Muscle layer of duodenum (tissue), 2 donors: ENCODE results near the gene SORCS2.

Experiments used
- H3K27ac ChIP-seq: one replicate; pipeline ENCODE4 v1.7.0; 2013; ENCODE audit warnings: mild to moderate bottlenecking, low read length
- H3K27me3 ChIP-seq: one replicate; pipeline ENCODE4 v1.7.0; 2013; ENCODE audit warnings: low read depth, mild to moderate bottlenecking, control low read depth, low read length
- H3K36me3 ChIP-seq, 2 donors: one replicate each; pipeline ENCODE4 v1.7.0; 2013; ENCODE audit warnings: low read length in 2 of 2, control low read depth in 1 of 2, mild to moderate bottlenecking in 1 of 2; ENCODE audit not compliant: insufficient read depth in 2 of 2, control insufficient read depth in 1 of 2
- H3K4me1 ChIP-seq, 2 donors: one replicate each; pipeline ENCODE4 v1.7.0; 2013; ENCODE audit warnings: low read length in 2 of 2, mild to moderate bottlenecking in 2 of 2, control low read depth in 1 of 2, moderate library complexity in 1 of 2; ENCODE audit not compliant: insufficient read depth in 2 of 2, control insufficient read depth in 1 of 2
- H3K4me3 ChIP-seq, 2 donors: one replicate each; pipeline ENCODE4 v1.7.0; 2013; ENCODE audit warnings: low read length in 2 of 2, low read depth in 1 of 2, mild to moderate bottlenecking in 1 of 2
- H3K9me3 ChIP-seq, 2 donors: one replicate each; pipeline ENCODE4 v1.7.0; 2013; ENCODE audit warnings: low read length in 2 of 2, control low read depth in 1 of 2, mild to moderate bottlenecking in 1 of 2; ENCODE audit not compliant: control insufficient read depth in 1 of 2
- donor health status: healthy.

The SORCS2 gene

DNA sequence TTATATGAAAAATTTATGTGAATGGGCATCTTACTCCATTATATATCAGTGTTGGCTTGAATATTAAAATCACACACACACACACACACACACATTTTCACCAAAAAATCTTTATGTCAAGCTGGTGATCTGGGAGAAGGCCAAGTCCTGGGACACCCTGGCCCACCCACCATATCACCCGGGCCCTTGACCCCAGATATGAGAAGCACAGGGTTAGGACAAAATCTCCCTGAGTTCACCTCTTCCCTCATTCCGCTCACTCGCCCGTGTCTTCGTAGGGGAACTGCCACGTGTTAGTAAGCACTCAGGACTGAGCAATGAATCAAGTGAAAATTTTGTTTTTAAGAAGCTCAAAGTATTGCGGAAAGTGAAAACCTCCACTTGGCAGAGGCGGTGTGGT, 346.2 kb downstream of the SORCS2 start:
- Histone ChIP-seq H3K9me3 (no peaks in the 10 kb centered on the region), H3K36me3 (no peaks in the 10 kb centered on the region), H3K27ac (no peak overlapping the region), H3K4me3 (no peak overlapping the region), H3K27me3 (no peaks in the 10 kb centered on the region), H3K4me1 (no peaks in the 10 kb centered on the region)

DNA sequence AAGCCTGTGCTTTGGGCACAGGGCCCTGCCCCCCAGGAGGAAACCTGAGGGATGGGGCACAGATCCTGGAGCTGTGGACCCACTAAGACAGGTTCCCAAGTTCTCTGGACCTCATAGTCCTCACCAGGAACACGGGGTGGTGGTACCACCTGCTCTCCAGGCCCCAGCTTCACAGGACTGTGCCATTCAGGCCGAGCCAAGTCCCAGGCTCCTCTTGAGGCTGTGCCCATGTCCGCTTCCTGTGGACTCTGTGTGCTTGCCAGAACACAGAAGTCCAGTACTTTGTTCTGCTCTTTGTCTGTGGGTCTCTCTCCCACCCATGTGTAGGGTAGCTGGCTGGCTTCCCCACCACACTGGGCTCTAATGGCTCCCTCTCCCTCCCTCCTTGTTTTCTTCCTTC, 346.8 kb downstream of the SORCS2 start:
- Histone ChIP-seq H3K4me3 (no peak overlapping the region), H3K9me3 (no peaks in the 10 kb centered on the region), H3K27ac (no peak overlapping the region), H3K27me3 (no peaks in the 10 kb centered on the region), H3K4me1 (no peaks in the 10 kb centered on the region), H3K36me3 (no peaks in the 10 kb centered on the region)

DNA sequence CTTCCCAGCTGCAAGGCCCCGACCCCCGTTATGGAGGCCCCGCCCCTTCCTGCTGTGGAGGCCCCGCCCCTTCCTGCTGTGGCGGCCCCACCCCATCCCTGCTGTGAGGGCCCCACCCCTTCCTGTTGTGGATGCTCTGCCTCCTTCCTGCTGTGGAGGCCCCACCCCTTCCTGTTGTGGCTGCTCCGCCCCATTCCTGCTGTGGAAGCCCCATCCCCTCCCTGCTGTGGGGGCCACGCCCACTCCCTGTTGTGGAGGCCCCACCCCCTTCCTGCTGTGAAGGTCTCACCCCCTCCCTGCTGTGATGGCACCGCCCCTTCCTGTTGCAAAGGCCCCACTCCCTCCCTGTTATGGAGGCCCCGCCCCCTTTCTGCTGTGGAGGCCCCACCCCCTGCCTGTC, 347.3 kb downstream of the SORCS2 start:
- no peak overlapping the region for H3K27ac ChIP-seq

DNA sequence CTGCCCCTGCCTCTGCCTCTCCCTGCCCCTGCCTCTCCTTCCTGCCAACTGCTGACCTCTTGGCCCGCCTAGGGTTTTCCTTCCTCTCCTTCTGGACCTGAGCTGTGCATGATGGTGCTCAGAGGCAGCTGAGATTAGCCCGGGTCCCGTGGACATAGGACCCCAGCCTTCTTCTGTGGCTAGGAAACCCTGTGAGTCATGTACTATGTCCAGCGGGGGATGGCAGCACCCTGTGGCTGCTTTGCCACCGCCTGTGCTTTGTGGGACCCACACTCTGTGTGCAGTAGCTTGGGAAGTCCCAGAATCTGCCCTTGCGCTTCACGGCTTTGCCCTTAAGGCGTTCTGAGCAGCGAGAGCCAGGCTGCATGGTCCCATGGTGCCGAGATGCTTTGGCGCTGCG, 347.9 kb downstream of the SORCS2 start:
- H3K4me1 ChIP-seq: no peaks in the 10 kb centered on the region
- H3K36me3 ChIP-seq: no peaks in the 10 kb centered on the region
- H3K9me3 ChIP-seq: no peaks in the 10 kb centered on the region
- H3K27me3 ChIP-seq: no peaks in the 10 kb centered on the region
- H3K4me3 ChIP-seq: no peak overlapping the region
- no peak overlapping the region for H3K27ac ChIP-seq

More for the DNA sequence above, 347.3 kb downstream of the SORCS2 start:
- Histone ChIP-seq H3K27me3 (no peaks in the 10 kb centered on the region), H3K4me3 (no peak overlapping the region), H3K4me1 (no peaks in the 10 kb centered on the region), H3K36me3 (no peaks in the 10 kb centered on the region), H3K9me3 (no peaks in the 10 kb centered on the region)

DNA sequence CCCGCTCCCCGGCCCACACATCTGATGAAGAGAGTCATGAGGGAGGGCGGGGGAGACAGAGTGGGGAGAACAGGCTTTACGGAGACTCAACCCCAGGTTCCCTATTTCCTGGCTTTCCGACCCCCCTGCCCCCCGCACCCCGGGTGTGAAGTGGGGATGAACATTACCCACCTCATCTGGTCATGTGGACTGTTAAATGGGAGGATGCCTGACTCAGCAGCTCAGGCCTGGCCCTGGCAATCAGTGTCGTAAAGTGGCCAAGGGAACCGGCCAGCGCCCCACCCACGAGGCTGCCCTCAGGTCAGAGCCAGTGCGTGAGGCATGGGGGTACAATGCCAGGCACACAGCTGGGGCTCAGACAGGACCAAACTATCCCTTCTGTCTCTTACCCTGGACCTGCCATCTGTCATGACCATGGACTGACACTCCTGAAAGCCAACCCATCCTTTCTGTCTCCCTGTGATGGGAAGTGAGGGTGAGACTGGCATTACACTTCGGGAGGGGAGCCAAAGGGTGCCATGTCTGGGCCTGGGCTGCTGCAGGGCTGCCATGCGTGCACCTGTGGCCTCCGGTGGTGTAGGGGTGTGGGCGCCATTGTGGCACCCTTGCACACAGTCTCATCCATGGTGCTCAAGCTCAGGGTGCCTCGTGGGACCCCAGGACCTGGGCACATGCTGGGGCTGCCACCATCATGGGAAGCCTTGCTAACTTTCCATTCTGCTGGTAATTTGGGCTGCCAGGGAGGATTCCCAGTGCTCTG, 348.5 kb downstream of the SORCS2 start:
- no peak overlapping the region for H3K27ac ChIP-seq

DNA sequence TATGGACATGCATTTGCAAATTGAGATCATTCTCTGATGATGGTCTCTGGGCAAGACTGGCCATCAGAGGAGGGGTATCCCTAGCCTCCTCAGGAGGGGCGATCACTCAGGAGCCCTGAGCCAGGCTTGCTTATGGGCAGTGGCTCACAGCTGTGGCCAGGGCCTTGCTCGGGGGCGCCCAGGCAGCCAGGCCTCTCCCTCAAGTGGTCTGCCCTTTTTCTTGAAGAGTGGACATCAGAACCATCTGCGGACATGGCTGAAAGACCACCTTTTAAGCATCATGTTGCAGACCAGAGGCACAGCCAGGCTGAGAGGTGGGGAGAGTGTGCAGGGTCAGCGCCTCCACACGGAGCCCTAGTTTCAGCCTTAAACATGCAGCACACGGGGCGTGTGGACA, 349.1 kb downstream of the SORCS2 start:
- no peaks in the 10 kb centered on the region for H3K9me3 ChIP-seq
- H3K27me3 ChIP-seq: no peaks in the 10 kb centered on the region
- no peaks in the 10 kb centered on the region for H3K4me1 ChIP-seq
- no peak overlapping the region for H3K27ac ChIP-seq
- H3K36me3 ChIP-seq: no peaks in the 10 kb centered on the region
- no peak overlapping the region for H3K4me3 ChIP-seq

More for the DNA sequence above, 348.5 kb downstream of the SORCS2 start:
- Histone ChIP-seq H3K4me3 (no peak overlapping the region), H3K9me3 (no peaks in the 10 kb centered on the region), H3K27me3 (no peaks in the 10 kb centered on the region), H3K4me1 (no peaks in the 10 kb centered on the region), H3K36me3 (no peaks in the 10 kb centered on the region)

DNA sequence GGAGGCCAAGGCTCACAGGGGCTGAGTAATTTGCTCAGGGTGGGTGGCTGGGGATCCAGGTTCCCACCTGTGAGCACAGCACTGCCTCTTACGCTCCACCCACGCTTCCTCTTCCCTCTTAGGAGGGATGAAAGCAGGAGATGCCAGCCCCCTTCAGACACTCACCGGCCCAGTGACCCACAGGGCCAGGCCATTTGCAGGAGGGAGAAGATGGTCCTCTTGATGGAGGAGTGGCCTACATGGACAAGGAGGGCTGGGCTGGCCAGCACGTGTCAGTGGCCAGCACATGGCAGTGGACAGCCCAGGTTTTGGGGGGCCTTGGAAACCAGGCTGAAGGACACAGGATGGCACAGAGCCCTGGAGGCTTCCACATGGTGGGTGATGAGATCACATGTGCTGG, 350.4 kb downstream of the SORCS2 start:
- no peaks in the 10 kb centered on the region for H3K4me1 ChIP-seq
- no peaks in the 10 kb centered on the region for H3K27me3 ChIP-seq
- H3K4me3 ChIP-seq: no peak overlapping the region
- H3K36me3 ChIP-seq: no peaks in the 10 kb centered on the region
- no peaks in the 10 kb centered on the region for H3K9me3 ChIP-seq
- H3K27ac ChIP-seq: no peak overlapping the region

DNA sequence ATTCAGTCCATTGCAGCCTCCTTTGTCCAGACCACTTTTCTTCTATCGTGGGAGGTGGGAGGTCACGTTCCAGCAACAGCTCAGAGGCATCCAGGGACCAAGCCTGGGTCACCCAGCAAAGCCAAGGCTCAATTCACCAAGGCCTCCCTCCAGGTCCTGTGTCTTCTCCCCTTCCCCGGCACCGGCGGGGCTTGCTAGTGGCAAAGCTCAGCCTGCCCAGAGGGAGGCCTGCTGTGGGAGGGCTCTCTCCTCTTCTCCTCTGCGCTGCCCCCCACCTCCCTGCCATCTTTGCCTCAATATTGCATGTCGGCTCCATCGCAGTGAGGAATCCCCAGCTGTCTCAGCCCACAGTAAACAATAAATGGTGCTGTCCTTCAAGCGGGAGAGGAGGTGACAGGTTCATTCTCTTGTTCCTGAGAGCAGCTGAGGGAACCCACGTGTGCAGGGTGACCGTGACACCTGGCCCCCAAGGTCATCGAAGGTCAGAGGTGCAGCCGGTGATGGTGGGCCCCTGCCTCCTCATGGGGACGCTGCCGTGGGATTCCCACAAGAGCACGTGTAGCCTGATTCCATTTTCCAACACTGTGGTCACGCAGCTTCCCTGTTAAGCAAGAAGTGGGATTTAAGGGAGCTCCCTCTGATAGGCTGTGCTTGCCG, 353.9 kb downstream of the SORCS2 start:
- H3K27ac ChIP-seq: no peak overlapping the region
- no peaks in the 10 kb centered on the region for H3K4me1 ChIP-seq
- no peaks in the 10 kb centered on the region for H3K27me3 ChIP-seq
- H3K9me3 ChIP-seq: peaks cover 0 to under 1% of the 10 kb centered on the region in 2 donors
- H3K4me3 ChIP-seq: no peak overlapping the region
- no peaks in the 10 kb centered on the region for H3K36me3 ChIP-seq

DNA sequence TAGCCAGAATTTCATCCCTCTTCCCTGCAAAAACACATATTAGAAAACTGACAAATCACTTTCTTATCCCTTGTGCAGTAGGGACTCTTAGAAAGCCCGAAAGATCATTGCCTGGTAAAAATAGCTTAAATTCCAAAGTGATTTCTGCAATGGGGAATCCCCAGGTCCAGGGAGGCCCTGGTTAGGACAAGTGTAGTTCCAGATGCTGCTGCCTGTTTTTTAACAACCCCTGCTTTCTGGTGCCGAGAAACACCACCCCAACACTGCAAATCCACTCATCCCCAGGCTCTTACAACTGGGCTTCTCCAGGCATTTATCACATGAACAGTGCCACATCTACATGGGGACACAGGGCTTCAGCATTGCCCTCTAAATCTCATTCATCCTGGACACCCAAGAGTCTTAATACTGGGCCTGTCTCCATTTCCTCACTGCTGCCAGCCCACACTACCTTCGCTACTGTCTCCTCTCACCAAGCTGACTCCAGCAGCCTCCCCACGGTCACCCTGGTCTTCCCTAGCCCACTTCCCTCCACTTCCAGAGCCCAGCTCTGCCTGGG, 354.6 kb downstream of the SORCS2 start:
- no peak overlapping the region for H3K27ac ChIP-seq
- no peaks in the 10 kb centered on the region for H3K36me3 ChIP-seq
- no peaks in the 10 kb centered on the region for H3K4me1 ChIP-seq
- no peak overlapping the region for H3K4me3 ChIP-seq
- H3K27me3 ChIP-seq: no peaks in the 10 kb centered on the region
- H3K9me3 ChIP-seq: peaks cover 0 to 4% of the 10 kb centered on the region in 2 donors

DNA sequence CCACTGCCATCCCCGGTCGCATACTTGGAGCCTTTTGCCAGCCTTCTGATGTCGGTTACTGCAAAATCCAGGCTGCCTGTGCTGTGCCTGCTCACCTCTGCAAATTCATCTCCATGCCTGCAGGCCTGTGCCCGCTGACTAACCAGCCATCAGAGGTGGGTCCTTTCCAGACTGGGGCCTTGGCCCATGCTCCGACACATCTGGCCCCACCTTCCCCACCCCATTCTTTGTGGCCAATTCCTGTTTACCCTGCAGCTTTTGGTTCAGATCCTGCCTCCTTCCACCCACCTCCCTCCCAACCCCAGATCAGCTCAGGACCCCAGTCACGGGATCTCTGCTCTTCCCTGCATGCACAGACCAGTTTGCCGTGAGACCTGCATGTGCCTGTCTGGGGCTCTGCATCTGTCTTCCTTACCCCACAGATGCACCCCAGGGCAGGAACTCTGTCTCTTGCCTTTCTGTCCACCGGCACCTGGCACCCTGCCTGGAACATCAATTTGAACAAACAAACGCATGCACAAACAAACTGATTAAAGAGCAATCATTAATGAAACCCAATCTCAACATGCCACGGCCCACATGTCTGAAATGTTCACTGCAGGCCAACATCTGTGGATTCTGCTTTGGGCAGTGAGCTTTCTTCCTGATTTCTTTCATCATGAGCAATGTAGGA, 355.2 kb downstream of the SORCS2 start:
- Histone ChIP-seq H3K4me1 (no peaks in the 10 kb centered on the region), H3K27ac (no peak overlapping the region), H3K36me3 (no peaks in the 10 kb centered on the region), H3K27me3 (no peaks in the 10 kb centered on the region), H3K9me3 (peaks cover 2 to 11% of the 10 kb centered on the region in 2 donors), H3K4me3 (no peak overlapping the region)

DNA sequence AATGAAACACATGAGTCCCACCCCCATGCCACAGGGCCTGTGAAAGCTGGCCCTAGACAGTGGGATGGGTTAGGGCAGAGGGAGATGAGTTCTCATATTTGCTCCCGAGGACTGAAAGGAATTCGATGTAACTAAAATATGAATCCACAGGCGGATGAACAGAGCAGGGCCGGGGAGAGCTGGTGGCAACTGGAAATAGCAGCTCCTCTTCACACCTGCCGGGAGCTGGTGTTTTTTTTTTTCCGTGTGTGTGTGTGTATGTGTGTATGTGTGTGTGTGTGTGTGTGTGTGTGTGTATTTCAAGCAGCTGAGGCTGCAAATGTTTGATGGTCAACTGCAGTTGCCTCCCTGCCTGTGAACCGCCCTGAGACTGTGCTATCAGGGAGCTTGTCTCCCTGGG, 357.5 kb downstream of the SORCS2 start:
- Histone ChIP-seq H3K27ac (no peak overlapping the region), H3K9me3 (peaks cover 21 to 32% of the 10 kb centered on the region in 2 donors), H3K4me3 (no peak overlapping the region), H3K4me1 (no peaks in the 10 kb centered on the region), H3K36me3 (no peaks in the 10 kb centered on the region), H3K27me3 (no peaks in the 10 kb centered on the region)
